DOHH2 (cell line): ENCODE data around the gene ATP8B2.
"Not testable (repeated sequence)": the region's sequence is repeated elsewhere in the genome, so short reads cannot be mapped to it uniquely, and the experiment has no call there.

Experiments used
- H3F3A ChIP-seq: fragments of 200-600 bp; sonication (generic), shearing (Covaris generic); 2 replicates; pipeline ENCODE4 v1.6.0; 2016; ENCODE audit warnings: antibody characterized with exemption, mild to moderate bottlenecking; ENCODE audit not compliant: control insufficient read depth, insufficient read depth
- H3K27ac ChIP-seq: fragments of 200-600 bp; sonication (generic); 2 replicates; pipeline ENCODE4 v1.5.1; 2014; ENCODE audit warnings: low read depth, mild to moderate bottlenecking, low read length, moderate library complexity
- H3K27me3 ChIP-seq: fragments of 200-600 bp; sonication (generic); 2 replicates; pipeline ENCODE4 v1.6.1; 2014; ENCODE audit warnings: mild to moderate bottlenecking, low read length, mixed read lengths; ENCODE audit not compliant: control insufficient read depth
- H3K36me3 ChIP-seq: fragments of 200-600 bp; sonication (generic); 2 replicates; pipeline ENCODE4 v1.6.1; 2014; ENCODE audit warnings: mild to moderate bottlenecking, low read length, moderate library complexity, mixed read lengths; ENCODE audit not compliant: control insufficient read depth
- H3K4me1 ChIP-seq: fragments of 200-600 bp; sonication (generic); 2 replicates; pipeline ENCODE4 v1.6.1; 2014; ENCODE audit warnings: mild to moderate bottlenecking, low read length, mixed read lengths; ENCODE audit not compliant: control insufficient read depth
- H3K4me2 ChIP-seq: fragments of 200-600 bp; sonication (generic); 2 replicates; pipeline ENCODE4 v1.6.0; 2014; ENCODE audit warnings: mild to moderate bottlenecking, low read length, moderate library complexity
- H3K4me3 ChIP-seq: fragments of 200-600 bp; sonication (generic); 2 replicates; pipeline ENCODE4 v1.5.1; 2014; ENCODE audit warnings: mild to moderate bottlenecking, low read length, mixed read lengths
- H3K79me2 ChIP-seq: fragments of 200-600 bp; sonication (generic); 2 replicates; pipeline ENCODE4 v1.6.1; 2014; ENCODE audit warnings: mild to moderate bottlenecking, low read length, mixed read lengths; ENCODE audit not compliant: control insufficient read depth
- H3K9me2 ChIP-seq: fragments of 200-600 bp; sonication (generic); replicated peaks from 2 replicates; pipeline ENCODE4 v1.6.1; 2014; ENCODE audit warnings: mild to moderate bottlenecking, low read length, mixed read lengths; ENCODE audit not compliant: control insufficient read depth
- H3K9me3 ChIP-seq: fragments of 200-600 bp; sonication (generic); 2 replicates; pipeline ENCODE4 v1.6.1; 2014; ENCODE audit warnings: antibody characterized with exemption, low read length, mixed read lengths; ENCODE audit not compliant: control insufficient read depth, insufficient read depth
- H4K20me1 ChIP-seq: fragments of 200-600 bp; sonication (generic); 2 replicates; pipeline ENCODE4 v1.6.0; 2014; ENCODE audit warnings: low read depth, mild to moderate bottlenecking, antibody characterized with exemption, low read length, moderate library complexity; ENCODE audit not compliant: control insufficient read depth, insufficient read depth
- CTCF ChIP-seq: fragments of 200-600 bp; sonication (generic); IDR thresholded peaks from one replicate; pipeline ENCODE4 v1.5.1; 2014; ENCODE audit warnings: antibody characterized with exemption, mild to moderate bottlenecking, low read depth, low read length; ENCODE audit not compliant: poor library complexity, severe bottlenecking
- EZH2phosphoT487 ChIP-seq: fragments of 200-600 bp; sonication (generic); IDR thresholded peaks from 2 replicates; pipeline ENCODE4 v1.6.1; 2017; ENCODE audit warnings: borderline replicate concordance, mild to moderate bottlenecking, antibody characterized with exemption, low read length, moderate library complexity, mixed read lengths

ATP8B2 gene

GRCh38 chr1:154313066-154313356 is 12.3 kb upstream of the ATP8B2 start:
- no peak overlapping the region for H3K4me3 ChIP-seq

GRCh38 chr1:154314226-154314625 is 11.1 kb upstream of the ATP8B2 start:
- not testable (repeated sequence) for H3K27ac ChIP-seq, H3K36me3 ChIP-seq, H3K9me3 ChIP-seq, H3K27me3 ChIP-seq, H3K4me1 ChIP-seq, H3K4me3 ChIP-seq, H3K9me2 ChIP-seq, H4K20me1 ChIP-seq, H3F3A ChIP-seq, H3K4me2 ChIP-seq, H3K79me2 ChIP-seq

More at GRCh38 chr1:154313066-154313356, 12.3 kb upstream of the ATP8B2 start:
- Histone ChIP-seq H3K4me1 (no peaks in the 10 kb centered on the region), H3K79me2 (no peaks in the 10 kb centered on the region), H3F3A (no peaks in the 10 kb centered on the region), H4K20me1 (no peaks in the 10 kb centered on the region), H3K9me3 (peaks cover 7% of the 10 kb centered on the region; the same call in 1 of the 2 replicates), H3K27ac (no peak overlapping the region), H3K36me3 (no peaks in the 10 kb centered on the region), H3K9me2 (no peaks in the 10 kb centered on the region), H3K4me2 (no peak overlapping the region), H3K27me3 (peaks cover 7% of the 10 kb centered on the region; the same call in 1 of the 2 replicates)
- TF ChIP-seq EZH2phosphoT487 (no peak), CTCF (no peak)

GRCh38 chr1:154316704-154317103 is 8.6 kb upstream of the ATP8B2 start:
- no peaks in the 10 kb centered on the region for H3K4me1 ChIP-seq
- no peaks in the 10 kb centered on the region for H3K36me3 ChIP-seq
- no peaks in the 10 kb centered on the region for H3K79me2 ChIP-seq
- H3F3A ChIP-seq, result no peaks in the 10 kb centered on the region
- H3K27me3 ChIP-seq, result peaks cover 12% of the 10 kb centered on the region
- TF ChIP-seq CTCF (no peak), EZH2phosphoT487 (no peak)
- H3K4me2 ChIP-seq, result no peak overlapping the region
- H3K4me3 ChIP-seq, result no peak overlapping the region
- H4K20me1 ChIP-seq, result no peaks in the 10 kb centered on the region
- H3K9me3 ChIP-seq, result peaks cover 7% of the 10 kb centered on the region; the same call in 1 of the 2 replicates
- H3K27ac ChIP-seq, result no peak overlapping the region
- H3K9me2 ChIP-seq, result no peaks in the 10 kb centered on the region

DNA sequence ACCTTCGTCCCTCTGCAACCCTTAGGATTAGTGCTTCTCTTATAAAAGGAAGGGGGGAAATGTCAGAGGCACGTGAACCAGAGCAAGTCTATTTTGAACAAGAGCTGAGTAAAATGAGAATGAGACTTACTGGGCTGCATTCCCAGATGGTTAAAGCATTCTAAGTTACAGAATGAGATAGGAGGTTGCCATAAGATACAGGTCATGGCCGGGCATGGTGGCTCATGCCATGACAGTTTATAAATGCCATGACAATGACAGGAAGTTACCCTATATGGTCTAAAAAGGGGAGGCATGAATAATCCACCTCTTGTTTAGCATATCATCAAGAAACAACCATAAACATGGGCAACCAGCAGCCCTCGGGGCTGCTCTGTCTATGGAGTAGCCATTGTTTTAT is 6.9 kb upstream of the ATP8B2 start:
- TF ChIP-seq CTCF (no peak), EZH2phosphoT487 (no peak)

More for the DNA sequence above, 6.9 kb upstream of the ATP8B2 start:
- Histone ChIP-seq H3K4me1 (no peaks in the 10 kb centered on the region), H3K36me3 (no peaks in the 10 kb centered on the region), H3K9me3 (peaks cover 7% of the 10 kb centered on the region; the same call in 1 of the 2 replicates), H4K20me1 (no peaks in the 10 kb centered on the region), H3K4me2 (no peak overlapping the region), H3K27ac (no peak overlapping the region), H3K9me2 (no peaks in the 10 kb centered on the region), H3K27me3 (peaks cover 18% of the 10 kb centered on the region), H3K4me3 (no peak overlapping the region), H3K79me2 (no peaks in the 10 kb centered on the region), H3F3A (no peaks in the 10 kb centered on the region)
